NB4 (cell line): ENCODE data around the gene CAPN11.

Experiments used
- DNase-seq: peaks from one replicate; pipeline ENCODE4 v3.0.0; 2010; ENCODE audit warnings: low read depth
- H3K4me3 ChIP-seq: one replicate; pipeline ENCODE4 v1.5.1; 2011; ENCODE audit warnings: mild to moderate bottlenecking, low read depth, low read length, moderate library complexity
- CTCF ChIP-seq: IDR thresholded peaks from one replicate; pipeline ENCODE4 v1.5.1; 2012; ENCODE audit warnings: low read depth, low read length
- MYC ChIP-seq: IDR thresholded peaks from 2 replicates; pipeline ENCODE4 v1.6.1; 2011; ENCODE audit warnings: low read depth, low read length
- POLR2A ChIP-seq: IDR thresholded peaks from 2 replicates; pipeline ENCODE4 v1.6.1; 2011; ENCODE audit warnings: mild to moderate bottlenecking; ENCODE audit not compliant: insufficient read length; ENCODE audit errors: extremely low read depth
- TF ChIP-seq, protein P1 (sequence below): IDR thresholded peaks from 2 replicates; pipeline ENCODE4 v1.6.1; 2011; ENCODE audit warnings: low read depth, low read length

The CAPN11 gene

DNA sequence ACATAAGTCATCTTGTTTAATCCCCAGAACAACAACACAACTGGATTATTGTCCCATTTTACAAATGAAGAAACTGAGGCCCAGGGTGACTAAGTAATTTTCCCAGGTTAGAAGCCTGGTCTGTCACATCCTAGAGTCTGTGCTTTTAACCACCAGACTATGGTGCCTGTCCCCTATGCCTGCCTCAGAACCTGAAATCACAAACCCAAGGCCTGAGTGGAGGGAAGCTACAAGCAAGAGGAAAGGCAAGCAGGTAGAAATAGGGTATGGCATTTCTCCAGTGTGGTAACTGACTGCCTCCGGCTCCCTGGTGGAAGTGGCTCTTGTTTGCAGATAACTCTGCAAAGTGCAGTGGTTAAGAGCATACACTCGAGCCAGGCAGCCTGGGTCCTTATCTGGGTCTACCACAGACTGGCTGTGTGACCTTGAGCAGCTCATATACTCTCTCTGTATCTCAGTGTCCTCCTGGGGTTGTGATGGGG lies 28.7 kb upstream of the CAPN11 start:
- TF ChIP-seq CTCF (no peak), MYC (no peak), POLR2A (no peak)
- TF ChIP-seq, protein P1, sequence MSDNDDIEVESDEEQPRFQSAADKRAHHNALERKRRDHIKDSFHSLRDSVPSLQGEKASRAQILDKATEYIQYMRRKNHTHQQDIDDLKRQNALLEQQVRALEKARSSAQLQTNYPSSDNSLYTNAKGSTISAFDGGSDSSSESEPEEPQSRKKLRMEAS, result no peak
- H3K4me3 ChIP-seq, result no peak overlapping the region
- no peak for DNase-seq

GRCh38 chr6:44131892-44132291 lies 26.7 kb upstream of the CAPN11 start:
- H3K4me3 ChIP-seq, result no peak overlapping the region
- DNase-seq, result no peak
- TF ChIP-seq, protein P1, result no peak
- no peak for TF ChIP-seq MYC
- TF ChIP-seq CTCF, result no peak
- no peak for TF ChIP-seq POLR2A

GRCh38 chr6:44132476-44132875 lies 26.1 kb upstream of the CAPN11 start:
- no peak for DNase-seq
- H3K4me3 ChIP-seq, result no peak overlapping the region

GRCh38 chr6:44133003-44133931 lies 25.4 kb upstream of the CAPN11 start:
- H3K4me3 ChIP-seq, result no peak overlapping the region
- peak; percentile 40 for DNase-seq
- TF ChIP-seq, protein P1, result no peak
- no peak for TF ChIP-seq CTCF
- no peak for TF ChIP-seq POLR2A
- no peak for TF ChIP-seq MYC

More at GRCh38 chr6:44132476-44132875, 26.1 kb upstream of the CAPN11 start:
- TF ChIP-seq CTCF, result no peak
- TF ChIP-seq POLR2A, result no peak
- TF ChIP-seq, protein P1, result no peak
- no peak for TF ChIP-seq MYC

DNA sequence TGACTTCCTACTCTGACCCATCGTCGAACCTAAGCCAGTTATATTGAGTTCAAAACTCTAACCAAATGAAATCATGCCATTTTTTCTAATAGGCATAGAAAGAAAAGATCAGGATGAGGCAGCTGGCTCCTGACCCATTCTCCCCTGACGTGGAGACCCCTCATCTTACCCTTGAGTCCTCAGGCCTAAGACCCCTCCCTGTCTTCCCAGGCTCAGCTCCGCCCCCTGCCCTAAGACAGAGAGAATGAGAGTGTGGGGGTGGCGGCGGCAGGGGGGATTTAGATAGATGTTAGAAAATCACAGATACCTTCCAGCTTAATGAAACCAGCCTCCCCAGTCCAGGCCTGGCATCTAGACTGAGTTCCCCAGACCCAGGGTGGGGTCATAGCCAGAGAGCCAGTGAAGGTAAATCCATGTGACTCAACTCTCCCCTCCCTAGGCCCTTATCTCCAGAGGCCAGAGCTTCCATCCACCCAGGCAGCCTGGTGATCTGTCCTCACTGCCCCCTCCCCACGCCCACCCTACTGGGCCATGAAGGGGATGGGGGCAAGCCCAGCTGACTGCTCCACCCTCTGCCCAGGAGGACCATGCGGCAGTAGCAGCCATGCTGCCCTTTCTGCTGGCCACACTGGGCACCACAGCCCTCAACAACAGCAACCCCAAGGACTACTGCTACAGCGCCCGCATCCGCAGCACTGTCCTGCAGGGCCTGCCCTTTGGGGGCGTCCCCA lies 24.5 kb upstream of the CAPN11 start:
- no peak for DNase-seq
- no peak for TF ChIP-seq MYC
- TF ChIP-seq POLR2A, result no peak
- TF ChIP-seq, protein P1, result no peak
- TF ChIP-seq CTCF, result no peak
- no peak overlapping the region for H3K4me3 ChIP-seq
